Measurements from ENCODE around the gene MAP2. TPM values are rescaled to one million over a fixed set of nuclear protein-coding genes. Genes with fewer than 3 reads are reported as not detected.

The MAP2 gene
- total and polyA plus RNA-seq, 2 of the 13 experiments (the other 11 are each of a cell fraction or from before 2014, with no cell fraction given), result 0.08 TPM; not detected in 1

- WGBS (ENCODE audit: low lambda C conversion rate), result 8% methylated on average over 2 of the region's 2 CpGs
- no peak for ATAC-seq
- no peak overlapping the region for H3K27ac ChIP-seq (ENCODE audit: extremely low read length, insufficient read depth, low read length)
- no peak overlapping the region for H3K4me3 ChIP-seq (replicated peaks in 1 of 3; ENCODE audit: insufficient read depth in 1 of 3, low read depth in 2 of 3, low read length in 3 of 3)
- no peak for TF ChIP-seq NFAT5 (CRISPR knock-in tag; IDR thresholded peaks at IDR 0.05)
- intact Hi-C loops (cut with micrococcal nuclease; ENCODE audit: unreplicated experiment), result no loop called here
- no peak overlapping the region for H3K4me2 ChIP-seq (ENCODE audit: low read depth, low read length)
- no TSS peak for BruUV-seq (replicated peaks)
- DNase-seq (ENCODE audit: low spot score), result no peak
- no peaks in the 10 kb centered on the region for H3K9me3 ChIP-seq (ENCODE audit: low read length)
- H3K79me2 ChIP-seq (ENCODE audit: insufficient read depth, low read length), result no peaks in the 10 kb centered on the region
- ChIA-PET CTCF (ENCODE audit: low intra/inter-chr PET ratio, low total read pairs) (no interaction called here), POLR2A (no interaction called here)
- in situ Hi-C loops (cut with HindIII; ENCODE audit: extremely low pct_ligation_motif_present, low pct_unique_long_range_greater_than_20kb), result no loop called here
- H3K27me3 ChIP-seq (ENCODE audit: control insufficient read depth in 1 of 2, insufficient read depth in 2 of 2, low read length in 2 of 2), result no peaks in the 10 kb centered on the region
- no peaks in the 10 kb centered on the region for H3K4me1 ChIP-seq (ENCODE audit: insufficient read depth, low read length)
- no peak overlapping the region for H2AFZ ChIP-seq (ENCODE audit: low read length)
- no peaks in the 10 kb centered on the region for H3K36me3 ChIP-seq (replicated peaks in 1 of 2; ENCODE audit: control insufficient read depth in 1 of 2, insufficient read depth in 2 of 2, low read length in 2 of 2)
- FAIRE-seq, result no peak
- no peak overlapping the region for H3K9ac ChIP-seq (ENCODE audit: insufficient read depth, low read depth, low read length)
- no peaks in the 10 kb centered on the region for H4K20me1 ChIP-seq (ENCODE audit: insufficient read depth, low read length)
These were observed 25.4 kb upstream of the MAP2 start for GRCh38 chr2:209398463-209398862.

DNA sequence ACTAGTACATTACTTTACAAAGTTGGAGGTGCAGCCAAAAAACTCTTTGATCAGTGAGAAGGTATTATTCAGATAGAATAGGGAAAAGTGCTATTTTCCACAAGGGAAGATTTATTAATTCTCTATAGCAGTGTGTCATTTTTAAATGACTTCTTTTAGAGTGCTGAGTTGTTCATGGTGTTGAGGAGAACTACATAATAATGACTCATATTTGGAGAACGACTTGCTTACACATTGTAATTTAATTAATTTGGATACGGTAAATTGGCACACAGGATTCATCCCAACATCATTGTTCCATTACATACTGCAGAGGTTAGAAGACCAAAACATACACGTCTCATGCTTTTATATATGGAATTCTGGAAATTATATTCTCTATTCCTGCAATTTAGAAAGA is 22.1 kb upstream of the MAP2 start:
- no TSS peak for BruUV-seq (replicated peaks)
- Histone ChIP-seq H3K9ac (ENCODE audit: insufficient read depth, low read depth, low read length) (no peak overlapping the region), H3K4me1 (ENCODE audit: insufficient read depth, low read length) (no peaks in the 10 kb centered on the region), H3K27me3 (ENCODE audit: control insufficient read depth in 1 of 2, insufficient read depth in 2 of 2, low read length in 2 of 2) (no peaks in the 10 kb centered on the region), H3K79me2 (ENCODE audit: insufficient read depth, low read length) (no peaks in the 10 kb centered on the region), H3K4me3 (replicated peaks in 1 of 3; ENCODE audit: insufficient read depth in 1 of 3, low read depth in 2 of 3, low read length in 3 of 3) (no peak overlapping the region), H3K36me3 (replicated peaks in 1 of 2; ENCODE audit: control insufficient read depth in 1 of 2, insufficient read depth in 2 of 2, low read length in 2 of 2) (no peaks in the 10 kb centered on the region), H3K27ac (ENCODE audit: extremely low read length, insufficient read depth, low read length) (no peak overlapping the region), H4K20me1 (ENCODE audit: insufficient read depth, low read length) (no peaks in the 10 kb centered on the region), H2AFZ (ENCODE audit: low read length) (no peak overlapping the region), H3K4me2 (ENCODE audit: low read depth, low read length) (no peak overlapping the region), H3K9me3 (ENCODE audit: low read length) (no peaks in the 10 kb centered on the region)
- ChIA-PET CTCF (ENCODE audit: low intra/inter-chr PET ratio, low total read pairs) (no interaction called here), POLR2A (no interaction called here)
- WGBS (ENCODE audit: low lambda C conversion rate), result 32% methylated on average over 3 of the region's 3 CpGs
- in situ Hi-C loops (cut with HindIII; ENCODE audit: extremely low pct_ligation_motif_present, low pct_unique_long_range_greater_than_20kb) (no loop called here), intact Hi-C loops (cut with micrococcal nuclease; ENCODE audit: unreplicated experiment) (no loop called here)
- DNase-seq (ENCODE audit: low spot score) (no peak), FAIRE-seq (no peak), ATAC-seq (no peak)
- TF ChIP-seq KLF6 (CRISPR knock-in tag; IDR thresholded peaks at IDR 0.05) (no peak), MIXL1 (CRISPR knock-in tag; IDR thresholded peaks at IDR 0.05) (no peak), ZNF142 (CRISPR knock-in tag; IDR thresholded peaks at IDR 0.05) (no peak), CBX2 (IDR thresholded peaks at IDR 0.05; ENCODE audit: low read depth, low read length) (no peak), CBX2 (CRISPR knock-in tag; IDR thresholded peaks at IDR 0.05; ENCODE audit: low read depth) (no peak), PCBP2 (optimal IDR thresholded peaks at IDR 0.05; ENCODE audit: low read depth, low read length, poor library complexity, severe bottlenecking) (no peak), NKX3-1 (CRISPR knock-in tag; IDR thresholded peaks at IDR 0.05) (no peak)

All from HepG2 (cell line).